Testis (tissue), 3 donors: ENCODE results near the gene GNB1L. TPM values are rescaled to one million over a fixed set of nuclear protein-coding genes. Genes with fewer than 3 reads are reported as not detected.

ENCODE experiments used
- DNase-seq: peaks from one replicate; pipeline ENCODE4 v3.0.0-alpha.2; 2019
- H3K27ac ChIP-seq, 2 donors: fragments of 200-600 bp; sonication (generic); one replicate each; pipeline ENCODE4 v1.5.1; 2019
- H3K27me3 ChIP-seq: fragments of 200-600 bp; sonication (generic); one replicate; pipeline ENCODE4 v1.5.1; 2019
- H3K36me3 ChIP-seq: fragments of 200-600 bp; sonication (generic); one replicate; pipeline ENCODE4 v1.5.1; 2017; ENCODE audit warnings: low read depth; ENCODE audit errors: missing control alignments
- H3K4me1 ChIP-seq: fragments of 200-600 bp; sonication (generic); one replicate; pipeline ENCODE4 v1.5.1; 2019
- H3K4me3 ChIP-seq, 2 donors: fragments of 200-600 bp; sonication (generic); one replicate each; pipeline ENCODE4 v1.5.1; 2017 to 2019
- H3K9me3 ChIP-seq: fragments of 200-600 bp; sonication (generic); one replicate; pipeline ENCODE4 v1.5.1; 2017
- CTCF ChIP-seq, 3 experiments: fragments of 450-650 bp in 2 of 3; fragments of 200-600 bp in 1 of 3; sonication (generic) in 1 of 3; IDR thresholded peaks; one replicate each; pipeline ENCODE4 v1.5.1; 2016 to 2019; ENCODE audit warnings: antibody characterized with exemption in 3 of 3, mild to moderate bottlenecking in 2 of 3, moderate library complexity in 1 of 3
- POLR2A ChIP-seq: fragments of 450-650 bp; IDR thresholded peaks from one replicate; pipeline ENCODE4 v1.6.1; 2017; ENCODE audit warnings: antibody characterized with exemption, mild to moderate bottlenecking, moderate library complexity
- WGBS, 2 donors: methylation state at CpG; one replicate each; pipeline ENCODE4 v1.1.5; 2018; 5-methylcytosine and 5-hydroxymethylcytosine counted together
- intact Hi-C: fragments of 100-400 bp; cut with DNase I; formaldehyde crosslinking; loops from one replicate; pipeline ENCODE4 v1.15.1; 2023; ENCODE audit warnings: low total_unique reads
- polyA plus RNA-seq: library from polyadenylated mRNA; stranded (reverse); fragments of 350-450 nt; fragmentation: Illumina TruSeq; extraction: RNeasy Lipid Tissue Mini Kit (QIAGEN cat#74804); gene quantifications from one replicate; pipeline ENCODE4 v1.2.3, GENCODE V29; 2014; ENCODE audit warnings: low read depth, low replicate concordance; ENCODE audit not compliant: insufficient read depth
- total RNA-seq, 2 donors: library from RNA; depleted of rRNA; stranded (reverse); fragments of >200 nt; gene quantifications; one replicate each; pipeline ENCODE4 v1.2.3, GENCODE V29; 2016

Gene GNB1L
- total and polyA plus RNA-seq, 3 donors from 2014 or later, result 5.5 to 6.9 (median 6.0) TPM

GRCh38 chr22:19805821-19806212, 48.9 kb downstream of the GNB1L start:
- Histone ChIP-seq H3K36me3 (no peaks in the 10 kb centered on the region), H3K27me3 (no peaks in the 10 kb centered on the region), H3K27ac (no peak overlapping the region), H3K4me1 (peaks cover 10% of the 10 kb centered on the region), H3K9me3 (no peaks in the 10 kb centered on the region), H3K4me3 (no peak overlapping the region)
- intact Hi-C loops, result no loop called here
- DNase-seq, result no peak
- 86 to 91% methylated on average over 6 to 8 of the region's 8 CpGs for WGBS, 2 donors
- no peak for TF ChIP-seq POLR2A
- TF ChIP-seq CTCF (IDR thresholded peaks at IDR 0.05), result no peak

DNA sequence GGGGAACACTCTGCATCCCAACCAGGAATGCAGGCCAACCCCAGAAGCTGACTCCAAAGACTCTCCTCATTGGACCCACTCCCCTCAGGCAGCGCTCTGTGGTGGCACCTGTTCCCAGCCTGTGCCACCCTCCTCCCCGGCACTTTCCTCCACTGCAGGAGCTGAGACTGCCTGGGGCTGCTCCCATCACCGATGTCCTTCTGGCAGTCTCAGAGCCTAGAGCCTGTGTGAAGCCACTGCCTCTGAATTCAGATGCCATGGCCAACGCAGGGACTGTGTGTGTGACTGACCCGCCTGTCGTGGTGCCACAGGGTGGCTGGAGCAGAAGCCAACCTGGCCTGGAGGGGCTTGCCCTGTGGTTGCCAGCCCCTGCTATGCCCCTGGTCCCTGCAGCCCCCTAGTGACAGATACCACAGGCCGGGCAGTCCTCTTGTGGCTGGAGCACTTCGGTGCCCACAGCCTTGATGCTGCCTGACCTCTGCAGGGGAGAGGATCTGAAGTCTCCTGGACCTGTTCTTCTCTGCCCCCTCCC, 50.9 kb downstream of the GNB1L start:
- Histone ChIP-seq H3K4me1 (no peaks in the 10 kb centered on the region), H3K4me3 (no peak overlapping the region), H3K27me3 (no peaks in the 10 kb centered on the region), H3K27ac (no peak overlapping the region), H3K9me3 (no peaks in the 10 kb centered on the region), H3K36me3 (no peaks in the 10 kb centered on the region)
- no peak for TF ChIP-seq POLR2A
- TF ChIP-seq CTCF (IDR thresholded peaks at IDR 0.05), result no peak
- DNase-seq, result no peak
- intact Hi-C loops, result no loop called here
- WGBS, 2 donors, result 95 to 100% methylated on average over 1 to 8 of the region's 8 CpGs

DNA sequence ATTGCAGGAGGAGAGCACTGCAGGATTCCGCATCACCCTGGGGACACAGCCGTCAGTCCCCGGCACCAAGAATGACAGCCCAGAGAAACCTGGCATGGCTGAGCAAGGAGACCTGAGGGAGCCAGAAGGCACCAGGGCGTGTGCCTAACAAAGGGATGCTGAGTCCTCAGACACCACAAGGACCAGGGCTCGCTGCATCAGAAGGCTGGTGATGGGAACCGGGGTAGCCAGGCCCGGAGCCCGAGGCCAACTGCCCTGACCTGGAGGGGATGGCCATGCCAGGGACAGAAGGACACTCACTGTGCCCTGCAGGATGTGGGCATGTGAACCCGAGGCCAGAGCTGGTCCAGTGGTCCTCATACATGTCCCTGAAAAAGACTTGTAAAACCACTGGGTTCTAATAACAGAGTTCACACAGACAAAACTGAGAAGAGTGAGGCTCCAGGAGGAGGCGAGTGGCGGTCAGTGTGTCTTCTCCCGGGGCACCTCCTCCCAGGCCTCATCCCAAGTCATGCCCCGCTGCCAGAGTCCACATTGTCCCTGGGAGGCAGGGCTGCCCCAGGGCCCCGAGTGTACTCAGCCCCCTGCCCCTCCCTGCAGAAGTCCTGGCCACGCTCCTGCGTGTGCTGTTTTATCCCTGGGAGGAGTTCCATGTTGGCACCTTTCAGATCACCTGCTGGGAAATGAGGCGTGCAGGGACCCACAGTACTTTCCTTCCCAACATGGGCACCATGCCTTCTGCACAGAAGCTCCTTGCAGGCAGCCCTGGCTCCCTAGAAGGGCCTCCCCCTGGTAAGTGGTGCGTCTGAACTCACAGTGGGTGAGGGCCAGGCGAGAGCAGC, 51.6 kb downstream of the GNB1L start:
- no peak for TF ChIP-seq POLR2A
- TF ChIP-seq CTCF (IDR thresholded peaks at IDR 0.05), result no peak
- DNase-seq, result no peak
- H3K4me1 ChIP-seq, result no peaks in the 10 kb centered on the region
- H3K36me3 ChIP-seq, result no peaks in the 10 kb centered on the region
- no peaks in the 10 kb centered on the region for H3K27me3 ChIP-seq
- no peak overlapping the region for H3K27ac ChIP-seq
- WGBS, 2 donors, result 94 to 95% methylated on average over 14 to 19 of the region's 19 CpGs
- intact Hi-C loops, result no loop called here
- no peak overlapping the region for H3K4me3 ChIP-seq
- no peaks in the 10 kb centered on the region for H3K9me3 ChIP-seq

DNA sequence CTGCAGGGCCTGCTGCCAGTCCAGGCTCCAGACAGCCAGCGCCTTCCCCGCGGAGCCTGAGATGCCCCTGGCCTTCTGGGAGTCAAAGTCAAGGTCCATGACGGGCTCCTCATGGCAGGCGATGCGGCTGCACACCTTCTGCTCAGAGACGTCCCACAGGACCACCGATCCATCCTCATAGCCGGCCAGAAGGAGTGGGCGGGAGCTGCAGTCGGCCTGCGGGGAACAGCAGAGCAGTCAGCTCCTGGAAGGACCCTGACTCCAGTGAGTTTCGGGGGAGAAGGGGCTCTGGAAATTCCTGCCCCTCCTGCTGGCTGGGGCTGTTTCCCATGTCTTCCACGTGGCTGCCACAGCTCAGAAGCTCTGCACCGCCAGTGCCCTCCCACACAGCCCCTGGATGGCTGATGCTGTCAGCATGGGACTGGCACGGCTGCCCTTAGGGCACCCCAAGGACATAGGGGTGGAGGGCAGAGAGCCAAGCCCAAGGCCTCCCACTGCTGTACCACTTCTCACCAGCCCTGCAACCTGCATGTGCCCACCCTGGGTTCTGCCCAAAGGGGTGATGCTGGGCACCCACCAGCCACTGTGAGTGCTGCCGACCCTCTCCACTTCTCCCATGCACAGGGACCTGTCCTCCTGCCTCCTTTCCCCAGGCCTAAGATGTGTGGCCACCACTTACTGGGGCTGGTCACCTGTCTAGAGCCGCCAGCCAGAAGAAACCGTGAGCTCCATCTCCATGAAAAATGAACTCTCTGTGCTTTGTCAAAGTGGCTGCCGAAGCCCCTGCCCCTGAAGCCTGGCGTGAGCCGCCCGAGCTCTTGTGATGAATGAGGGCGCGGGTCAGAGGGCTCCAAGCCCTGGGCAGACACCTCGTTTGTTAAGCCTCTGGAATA, 52.4 kb downstream of the GNB1L start:
- Histone ChIP-seq H3K27me3 (no peaks in the 10 kb centered on the region), H3K36me3 (no peaks in the 10 kb centered on the region), H3K9me3 (no peaks in the 10 kb centered on the region), H3K4me1 (no peaks in the 10 kb centered on the region), H3K4me3 (no peak overlapping the region), H3K27ac (no peak overlapping the region)
- 79 to 96% methylated on average over 6 to 25 of the region's 26 CpGs for WGBS, 2 donors
- no peak for DNase-seq
- TF ChIP-seq CTCF (IDR thresholded peaks at IDR 0.05) (no peak), POLR2A (no peak)
- intact Hi-C loops, result no loop called here
